Panc1 (cell line): ENCODE measurements around the gene KLHL2. TPM values are rescaled to one million over a fixed set of nuclear protein-coding genes. Genes with fewer than 3 reads are reported as not detected.
"Not testable (repeated sequence)": the region's sequence is repeated elsewhere in the genome, so short reads cannot be mapped to it uniquely, and the experiment has no call there.

Experiments used
- ATAC-seq: fragments of 200-7000 bp; cut with Tn5 transposase; 2 replicates; pipeline ENCODE4 v1.9.1; 2020; ENCODE audit warnings: mild to moderate bottlenecking, moderate library complexity
- BruUV-seq: library from RNA; stranded (reverse); fragments of 400-500 nt; replicated peaks from 2 replicates; lab custom pipeline; 2021; lab: Mats Ljungman, UMichigan
- CTCF ChIA-PET: fragments of 300-600 bp; sonication (Branson Sonifier 250); formaldehyde crosslinking; loops from one replicate; lab custom pipeline; 2022; ENCODE audit warnings: antibody characterized with exemption; lab: Charles Lee
- POLR2A ChIA-PET: fragments of 300-600 bp; sonication (Branson Sonifier 250); formaldehyde crosslinking; loops from one replicate; lab custom pipeline; 2022; ENCODE audit warnings: antibody characterized with exemption; lab: Charles Lee
- DNase-seq: peaks from one replicate; pipeline ENCODE4 v3.0.0-alpha.2; 2010; ENCODE audit warnings: low read depth, low spot score
- H3K27ac ChIP-seq: 2 replicates; pipeline ENCODE4 v1.5.1; 2011; ENCODE audit warnings: mild to moderate bottlenecking, low read length, inconsistent platforms
- H3K27me3 ChIP-seq: fragments of 200-500 bp; sonication (Bioruptor generic); 2 replicates; pipeline ENCODE4 v1.6.0; 2014; ENCODE audit warnings: low read length, inconsistent platforms; ENCODE audit not compliant: control insufficient read depth, insufficient read depth
- H3K36me3 ChIP-seq: fragments of 200-500 bp; sonication (Bioruptor generic); 2 replicates; pipeline ENCODE4 v1.5.1; 2014; ENCODE audit warnings: inconsistent platforms, mild to moderate bottlenecking, low read length, moderate library complexity; ENCODE audit not compliant: control insufficient read depth, insufficient read depth
- H3K4me1 ChIP-seq: 2 replicates; pipeline ENCODE4 v1.5.1; 2011; ENCODE audit warnings: inconsistent platforms, mild to moderate bottlenecking, low read length, moderate library complexity; ENCODE audit not compliant: control insufficient read depth, insufficient read depth
- H3K4me3 ChIP-seq, 2 experiments: 2 replicates each; pipeline ENCODE4 v1.5.1; 2011 to 2012; ENCODE audit warnings: low read depth in 2 of 2, low read length in 2 of 2, mild to moderate bottlenecking in 2 of 2, inconsistent platforms in 1 of 2, moderate library complexity in 1 of 2
- H3K9me3 ChIP-seq: fragments of 200-500 bp; sonication (Bioruptor generic); 2 replicates; pipeline ENCODE4 v1.5.1; 2014; ENCODE audit warnings: low read depth, mild to moderate bottlenecking, inconsistent platforms, low read length, moderate library complexity; ENCODE audit not compliant: control insufficient read depth, insufficient read depth
- in situ Hi-C: cut with HindIII; loops from 2 replicates; pipeline ENCODE4 v1.10.0; 2016; ENCODE audit warnings: low sequenced_read_pairs, low pct_unique_long_range_greater_than_20kb
- intact Hi-C: fragments of 100-400 bp; cut with micrococcal nuclease; formaldehyde crosslinking; loops from one replicate; pipeline ENCODE4 v1.10.0; 2022; ENCODE audit not compliant: unreplicated experiment
- total RNA-seq: library from RNA; stranded (reverse); gene quantifications from one replicate; pipeline ENCODE4 v1.2.1, GENCODE V29; 2021; ENCODE audit not compliant: unreplicated experiment

KLHL2 gene
- total RNA-seq, 1 experiment from 2014 or later, result 17.4 TPM

GRCh38 chr4:165213404-165213803 lies 6.0 kb downstream of the KLHL2 start:
- H3K4me3 ChIP-seq, BruUV-seq, POLR2A ChIA-PET, H3K36me3 ChIP-seq, CTCF ChIA-PET, ATAC-seq, H3K9me3 ChIP-seq, DNase-seq, in situ Hi-C loops, H3K27me3 ChIP-seq, H3K27ac ChIP-seq: not testable (repeated sequence)
- intact Hi-C loops, result loop anchor here (10.0 kb wide), 1 partner anchor 111 kb away; the partner anchor contains the start of gene MSMO1
- peaks cover 22% of the 10 kb centered on the region for H3K4me1 ChIP-seq

GRCh38 chr4:165213991-165214709 lies 6.8 kb downstream of the KLHL2 start:
- POLR2A ChIA-PET, ATAC-seq, H3K27ac ChIP-seq, BruUV-seq, H3K4me3 ChIP-seq, H3K36me3 ChIP-seq, CTCF ChIA-PET, DNase-seq, H3K9me3 ChIP-seq, in situ Hi-C loops, H3K27me3 ChIP-seq: not testable (repeated sequence)
- peaks cover 16% of the 10 kb centered on the region for H3K4me1 ChIP-seq
- intact Hi-C loops, result loop anchor here (10.0 kb wide), 1 partner anchor 111 kb away; the partner anchor contains the start of gene MSMO1

GRCh38 chr4:165215034-165215751 lies 7.8 kb downstream of the KLHL2 start:
- H3K9me3 ChIP-seq, BruUV-seq, H3K36me3 ChIP-seq, H3K4me3 ChIP-seq, H3K27ac ChIP-seq, H3K27me3 ChIP-seq, DNase-seq, POLR2A ChIA-PET, in situ Hi-C loops, H3K4me1 ChIP-seq: not testable (repeated sequence)
- CTCF ChIA-PET, result interaction anchor here (0.6 kb wide), 1 partner anchor 185 kb away, joined by 3 read pairs; no protein-coding TSS in a partner anchor
- intact Hi-C loops, result loop anchor here (10.0 kb wide), 1 partner anchor 110 kb away; the partner anchor contains the start of gene MSMO1
- ATAC-seq, result 0 out of 2 replicates have a peak, but pooled peaks have one; percentile 45

GRCh38 chr4:165215761-165216487 lies 8.6 kb downstream of the KLHL2 start:
- H3K27ac ChIP-seq, BruUV-seq, H3K27me3 ChIP-seq, ATAC-seq, POLR2A ChIA-PET, in situ Hi-C loops, H3K9me3 ChIP-seq, H3K4me3 ChIP-seq, H3K36me3 ChIP-seq, H3K4me1 ChIP-seq, DNase-seq, CTCF ChIA-PET: not testable (repeated sequence)
- intact Hi-C loops, result loop anchor here (10.0 kb wide), 1 partner anchor 109 kb away; the partner anchor contains the start of gene MSMO1
